ENCODE data around the gene C17orf78. TPM values are rescaled to one million over a fixed set of nuclear protein-coding genes. Genes with fewer than 3 reads are reported as not detected.

The C17orf78 gene
- total and polyA plus RNA-seq, 2 donors (not counting 1 experiment from before 2014, with no cell fraction given), result not detected

DNA sequence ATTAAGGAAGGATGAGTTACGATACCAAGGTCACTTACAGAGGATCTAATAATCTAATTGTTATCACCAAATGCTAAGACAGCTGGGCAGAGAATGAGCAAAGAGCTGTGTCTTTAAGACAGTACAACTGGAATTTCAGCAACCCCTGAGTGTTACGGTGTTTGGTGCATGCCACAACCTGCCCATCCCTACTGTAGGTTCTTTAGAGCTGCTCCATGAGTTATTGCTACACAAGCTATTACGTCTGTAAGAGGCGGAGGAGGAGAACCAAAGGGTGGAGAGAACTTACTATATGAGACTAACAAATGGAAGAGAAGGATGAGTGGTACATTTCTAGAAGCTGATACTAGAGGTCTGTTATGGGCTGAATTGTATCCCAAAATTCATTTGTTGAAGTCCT is 14.2 kb upstream of the C17orf78 start:
- intact Hi-C loops (cut with micrococcal nuclease), result no loop called here
- Histone ChIP-seq H3K4me2 (replicated peaks; ENCODE audit: low read depth, low read length, poor library complexity, severe bottlenecking) (no peak overlapping the region), H3K27me3 (replicated peaks in 1 of 4; ENCODE audit: control extremely low read depth in 1 of 4, control insufficient read depth in 3 of 4, insufficient read depth in 4 of 4, low read length in 3 of 4) (no peaks in the 10 kb centered on the region), H3K9ac (ENCODE audit: low read length) (no peak overlapping the region), H4K20me1 (ENCODE audit: control insufficient read depth, insufficient read depth, low read length, poor library complexity, severe bottlenecking) (no peaks in the 10 kb centered on the region), H3K36me3 (replicated peaks in 1 of 2; ENCODE audit: control extremely low read depth in 1 of 2, control insufficient read depth in 1 of 2, extremely low read depth in 1 of 2, insufficient read depth in 2 of 2, low read length in 1 of 2) (no peaks in the 10 kb centered on the region), H3K27ac (ENCODE audit: low read length in 2 of 2) (no peak overlapping the region), H3K9me3 (ENCODE audit: control extremely low read depth in 1 of 3, control insufficient read depth in 2 of 3, insufficient read depth in 1 of 3, low read length in 2 of 3) (no peaks in the 10 kb centered on the region), H3K4me1 (ENCODE audit: control insufficient read depth in 2 of 2, insufficient read depth in 2 of 2, low read length in 2 of 2) (peaks cover 12 to 18% of the 10 kb centered on the region in 2 donors), H3K79me2 (ENCODE audit: control insufficient read depth, insufficient read depth, low read length) (peaks cover 4% of the 10 kb centered on the region), H2AFZ (ENCODE audit: insufficient read depth, low read depth, low read length, poor library complexity, severe bottlenecking) (no peak overlapping the region), H3K4me3 (ENCODE audit: control extremely low read depth in 1 of 5, extremely low read depth in 1 of 5, insufficient read depth in 1 of 5, low read depth in 2 of 5, low read length in 4 of 5) (no peak overlapping the region)
- ChIA-PET CTCF (interaction anchor here (0.6 to 1.9 kb wide), 4 partner anchors 9 to 248 kb away, joined by 3 to 7 read pairs (median 4); partner anchors contain the start of genes C17orf78 and SYNRG), POLR2A (no interaction called here)
- H3K9me3 Mint-ChIP-seq (ENCODE audit: insufficient read depth), result no peaks in the 10 kb centered on the region
- DNase-seq (no peak), ATAC-seq (ENCODE audit: low read depth) (no peak)
- no peaks in the 10 kb centered on the region for H3K27me3 Mint-ChIP-seq
- TF ChIP-seq CTCF (IDR thresholded peaks at IDR 0.05) (no peak), EZH2 (IDR thresholded peaks at IDR 0.05; ENCODE audit: borderline replicate concordance, insufficient read depth, low read depth, low read length, poor library complexity, severe bottlenecking) (no peak)
- WGBS (ENCODE audit: insufficient coverage), result 92% methylated on average over 2 of the region's 4 CpGs
- no peak overlapping the region for H3K27ac Mint-ChIP-seq
- no peak overlapping the region for H3K4me3 Mint-ChIP-seq
- peaks cover 14% of the 10 kb centered on the region for H3K4me1 Mint-ChIP-seq

DNA sequence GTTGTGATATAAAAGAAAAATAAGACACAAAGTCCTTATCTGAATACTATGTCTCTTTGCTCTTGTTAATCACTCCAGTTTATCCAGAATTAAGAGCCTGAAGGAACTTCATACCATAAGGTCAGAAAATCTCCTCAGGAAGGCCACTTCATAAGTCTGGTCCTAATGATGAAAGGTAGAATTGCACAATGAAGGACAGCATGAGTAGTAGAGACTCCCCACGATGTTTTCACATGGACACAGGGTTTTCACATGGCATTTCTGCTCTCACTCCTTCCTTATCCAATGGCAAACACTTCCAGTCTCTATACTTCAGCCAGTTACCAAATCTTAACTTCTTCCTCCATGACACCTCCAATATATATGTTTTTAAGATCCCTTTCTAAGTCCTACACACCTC is 10.2 kb upstream of the C17orf78 start:
- intact Hi-C loops (cut with micrococcal nuclease), result no loop called here
- TF ChIP-seq CTCF (IDR thresholded peaks at IDR 0.05) (no peak), EZH2 (IDR thresholded peaks at IDR 0.05; ENCODE audit: borderline replicate concordance, insufficient read depth, low read depth, low read length, poor library complexity, severe bottlenecking) (no peak)

More for the DNA sequence above, 10.2 kb upstream of the C17orf78 start:
- H3K4me3 Mint-ChIP-seq, result no peak overlapping the region
- H3K9me3 ChIP-seq (ENCODE audit: control extremely low read depth in 1 of 3, control insufficient read depth in 2 of 3, insufficient read depth in 1 of 3, low read length in 2 of 3), result no peaks in the 10 kb centered on the region
- no peak overlapping the region for H2AFZ ChIP-seq (ENCODE audit: insufficient read depth, low read depth, low read length, poor library complexity, severe bottlenecking)
- H3K79me2 ChIP-seq (ENCODE audit: control insufficient read depth, insufficient read depth, low read length), result no peaks in the 10 kb centered on the region
- no peaks in the 10 kb centered on the region for H3K4me1 ChIP-seq (ENCODE audit: control insufficient read depth in 2 of 2, insufficient read depth in 2 of 2, low read length in 2 of 2)
- H3K4me1 Mint-ChIP-seq, result no peaks in the 10 kb centered on the region
- no peak overlapping the region for H3K27ac ChIP-seq (ENCODE audit: low read length in 2 of 2)
- DNase-seq (no peak), ATAC-seq (ENCODE audit: low read depth) (no peak)
- ChIA-PET CTCF (interaction anchor here (1.6 kb wide), 1 partner anchor 8 kb away, joined by 4 read pairs; no protein-coding TSS in a partner anchor), POLR2A (no interaction called here)
- H4K20me1 ChIP-seq (ENCODE audit: control insufficient read depth, insufficient read depth, low read length, poor library complexity, severe bottlenecking), result no peaks in the 10 kb centered on the region
- H3K4me3 ChIP-seq (ENCODE audit: control extremely low read depth in 1 of 5, extremely low read depth in 1 of 5, insufficient read depth in 1 of 5, low read depth in 2 of 5, low read length in 4 of 5), result no peak overlapping the region
- H3K27me3 ChIP-seq (replicated peaks in 1 of 4; ENCODE audit: control extremely low read depth in 1 of 4, control insufficient read depth in 3 of 4, insufficient read depth in 4 of 4, low read length in 3 of 4), result no peaks in the 10 kb centered on the region
- no peak overlapping the region for H3K9ac ChIP-seq (ENCODE audit: low read length)
- no peaks in the 10 kb centered on the region for H3K36me3 ChIP-seq (replicated peaks in 1 of 2; ENCODE audit: control extremely low read depth in 1 of 2, control insufficient read depth in 1 of 2, extremely low read depth in 1 of 2, insufficient read depth in 2 of 2, low read length in 1 of 2)
- H3K9me3 Mint-ChIP-seq (ENCODE audit: insufficient read depth), result no peaks in the 10 kb centered on the region
- H3K27ac Mint-ChIP-seq, result no peak overlapping the region
- H3K4me2 ChIP-seq (replicated peaks; ENCODE audit: low read depth, low read length, poor library complexity, severe bottlenecking), result no peak overlapping the region
- WGBS (ENCODE audit: insufficient coverage), result 88% methylated on average over 1 of the region's 1 CpG
- no peaks in the 10 kb centered on the region for H3K27me3 Mint-ChIP-seq

Measured in B cell (primary cell).